NCI-H345 (cell line): Measurements from ENCODE around the gene STAC2.
A peak's percentile ranks its signal among the peaks of the same experiment; 100 is the strongest.
"Not testable (repeated sequence)": the region's sequence is repeated elsewhere in the genome, so short reads cannot be mapped to it uniquely, and the experiment has no call there.

Experiments
- DNase-seq: peaks from one replicate; lab custom pipeline; 2025; lab: John Stamatoyannopoulos, UW

STAC2 gene

GRCh38 chr17:39225308-39225958 is at the start of gene STAC2:
Gene STAC2, minus strand, starts transcription at chr17:39225945. Its CDS starts 443 bp downstream, at chr17:39225502.
- no peak for DNase-seq

GRCh38 chr17:39271546-39271945 is 45.8 kb upstream of the STAC2 start:
- DNase-seq: no peak

- no peak for DNase-seq
Observed at GRCh38 chr17:39270923-39271322, 45.2 kb upstream of the STAC2 start.

GRCh38 chr17:39264119-39264518 is 38.4 kb upstream of the STAC2 start:
- no peak for DNase-seq

GRCh38 chr17:39261286-39261685 is 35.5 kb upstream of the STAC2 start:
- DNase-seq: no peak

- DNase-seq: no peak
Observed at GRCh38 chr17:39252788-39253460, 27.2 kb upstream of the STAC2 start.

GRCh38 chr17:39251997-39252396 is 26.3 kb upstream of the STAC2 start:
- DNase-seq: no peak

GRCh38 chr17:39250076-39250475 is 24.3 kb upstream of the STAC2 start:
- not testable (repeated sequence) for DNase-seq

- DNase-seq: no peak
Observed at GRCh38 chr17:39246274-39246673, 20.5 kb upstream of the STAC2 start.

- peak; percentile 84 for DNase-seq
Observed at GRCh38 chr17:39244600-39245570, 19.1 kb upstream of the STAC2 start.

- no peak for DNase-seq
Observed at GRCh38 chr17:39244016-39244599, 18.4 kb upstream of the STAC2 start.

GRCh38 chr17:39243155-39243554 is 17.4 kb upstream of the STAC2 start:
- DNase-seq: no peak

GRCh38 chr17:39240631-39241030 is 14.9 kb upstream of the STAC2 start:
- DNase-seq: no peak

GRCh38 chr17:39239640-39240314 is 14.0 kb upstream of the STAC2 start:
- DNase-seq: peak; percentile 57

- DNase-seq: peak; percentile 87
Observed at GRCh38 chr17:39238311-39238972, 12.7 kb upstream of the STAC2 start.

- DNase-seq: no peak
Observed at GRCh38 chr17:39237586-39237985, 11.8 kb upstream of the STAC2 start.

- DNase-seq: peak; percentile 81
Observed at GRCh38 chr17:39236981-39237441, 11.3 kb upstream of the STAC2 start.

- DNase-seq: peak; percentile 80
Observed at GRCh38 chr17:39236450-39236927, 10.7 kb upstream of the STAC2 start.

GRCh38 chr17:39235555-39236449 is 10.1 kb upstream of the STAC2 start:
- peak; percentile 76 for DNase-seq
